ENCODE measurements around the gene HDAC8.
"Not testable (repeated sequence)": the region's sequence is repeated elsewhere in the genome, so short reads cannot be mapped to it uniquely, and the experiment has no call there.

The HDAC8 gene

DNA sequence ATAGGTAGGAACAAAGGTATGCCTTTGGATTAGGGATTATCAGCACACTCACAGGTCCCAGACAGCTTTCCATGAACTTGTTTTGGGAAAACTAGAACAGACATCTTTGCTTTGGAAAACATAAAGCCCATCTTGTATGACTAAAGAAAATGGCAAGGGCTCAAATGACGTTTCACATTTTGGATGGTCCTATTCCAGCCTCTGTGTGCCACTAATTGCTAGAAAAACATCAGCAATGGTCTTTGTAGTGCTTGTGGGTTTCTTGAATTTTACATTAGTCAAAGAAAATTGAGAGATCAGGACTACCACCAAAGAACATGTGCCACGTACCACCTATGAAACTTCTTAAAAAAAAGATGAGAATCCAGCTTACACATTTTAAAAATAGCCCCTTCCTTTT, 111.4 kb downstream of the HDAC8 start:
- DNase-seq (ENCODE audit: low read depth in 3 of 3): no peak

DNA sequence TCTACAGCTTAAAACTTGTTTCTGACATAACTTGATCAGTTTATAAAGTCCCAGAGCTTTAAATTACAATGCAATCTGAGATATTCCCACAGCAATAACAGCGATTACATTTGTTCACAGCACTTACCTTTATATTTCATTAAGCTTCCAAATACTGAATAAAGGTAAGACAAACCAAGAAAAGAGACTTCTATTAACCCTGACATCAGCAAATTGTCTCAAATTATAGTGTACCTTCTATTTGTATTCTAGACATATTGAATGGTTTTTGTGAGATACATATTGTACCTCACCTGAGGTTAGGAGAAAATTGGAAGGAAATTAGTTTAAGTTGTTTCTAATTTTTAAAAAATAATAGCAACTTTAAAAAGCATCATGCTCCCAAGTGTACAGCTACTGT, 111.9 kb downstream of the HDAC8 start:
- no peak for DNase-seq (ENCODE audit: low read depth in 3 of 3)

DNA sequence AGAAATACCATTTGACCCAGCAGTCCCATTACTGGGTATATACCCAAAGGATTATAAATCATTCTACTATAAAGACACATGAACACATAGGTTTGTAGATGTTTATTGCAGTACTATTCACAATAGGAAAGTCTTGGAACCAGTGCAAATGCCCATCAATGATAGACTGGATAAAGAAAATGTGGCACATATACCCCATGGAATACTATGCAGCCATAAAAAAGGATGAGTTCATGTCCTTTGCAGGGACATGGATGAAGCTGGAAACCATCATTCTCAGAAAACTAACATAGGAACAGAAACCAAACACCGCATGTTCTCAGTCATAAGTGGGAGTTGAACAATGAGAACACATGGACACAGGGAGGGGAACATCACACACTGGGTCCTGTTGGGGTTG, 123.6 kb downstream of the HDAC8 start:
- DNase-seq (ENCODE audit: low read depth in 3 of 3): not testable (repeated sequence)

DNA sequence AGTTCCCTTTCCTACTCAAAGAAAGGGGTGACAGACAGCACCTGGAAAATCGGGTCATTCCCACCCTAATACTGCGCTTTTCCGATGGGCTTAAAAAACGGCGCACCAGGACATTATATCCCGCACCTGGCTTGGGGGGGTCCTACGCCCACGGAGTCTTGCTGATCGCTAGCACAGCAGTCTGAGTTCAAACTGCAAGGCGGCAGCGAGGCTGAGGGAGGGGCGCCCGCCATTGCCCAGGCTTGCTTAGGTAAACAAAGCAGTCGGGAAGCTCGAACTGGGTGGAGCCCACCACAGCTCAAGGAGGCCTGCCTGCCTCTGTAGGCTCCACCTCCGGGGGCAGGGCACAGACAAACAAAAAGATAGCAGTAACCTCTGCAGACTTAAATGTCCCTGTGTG, 131.9 kb downstream of the HDAC8 start:
- not testable (repeated sequence) for DNase-seq (ENCODE audit: low read depth in 3 of 3)

DNA sequence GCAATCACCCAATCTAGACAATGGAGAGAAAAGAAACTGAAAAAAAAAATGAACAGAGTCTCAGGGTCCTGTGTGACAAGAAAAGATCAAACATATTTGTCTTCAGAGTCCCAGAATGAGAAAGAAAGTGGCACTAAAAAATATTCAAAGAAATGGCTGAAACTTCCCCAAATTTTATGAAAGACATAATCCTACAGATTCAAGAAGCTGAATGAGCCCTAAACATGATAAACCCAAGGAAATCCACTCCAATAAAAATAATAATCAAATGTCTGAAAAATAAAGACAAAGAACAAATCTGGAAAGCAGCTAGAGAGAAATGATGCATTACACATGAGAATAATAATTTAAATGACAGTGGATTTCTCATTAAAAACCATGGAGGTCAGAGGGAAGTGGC, 136.6 kb downstream of the HDAC8 start:
- no peak for DNase-seq (ENCODE audit: low read depth in 3 of 3)

DNA sequence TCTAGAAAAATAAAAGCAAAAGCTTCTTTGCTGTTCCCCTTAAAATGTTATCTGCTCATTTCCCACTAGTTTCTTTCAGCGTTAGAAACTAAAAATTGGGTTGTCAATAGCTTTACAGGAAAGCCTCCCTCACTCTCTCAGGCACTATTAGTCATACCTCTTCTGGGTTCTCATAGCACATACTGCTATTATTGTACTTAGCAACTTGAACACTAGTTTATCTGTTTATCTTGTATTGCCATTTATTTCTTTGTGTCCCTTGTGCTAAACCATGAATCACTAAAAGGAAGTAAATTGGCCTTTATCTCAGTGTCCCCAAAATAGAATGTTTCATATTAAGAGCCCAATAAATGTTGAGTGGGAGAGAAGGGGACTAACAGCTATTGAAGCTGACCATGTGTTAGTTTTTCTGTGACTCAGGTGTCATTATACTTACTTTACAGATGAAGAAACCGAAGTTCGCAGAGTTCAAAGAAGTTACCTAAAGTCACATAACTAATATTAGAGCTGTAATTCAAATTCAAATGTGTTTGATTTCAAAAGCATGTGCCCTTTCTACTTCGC, 142.2 kb downstream of the HDAC8 start:
- no peak for DNase-seq (ENCODE audit: low read depth in 3 of 3)

DNA sequence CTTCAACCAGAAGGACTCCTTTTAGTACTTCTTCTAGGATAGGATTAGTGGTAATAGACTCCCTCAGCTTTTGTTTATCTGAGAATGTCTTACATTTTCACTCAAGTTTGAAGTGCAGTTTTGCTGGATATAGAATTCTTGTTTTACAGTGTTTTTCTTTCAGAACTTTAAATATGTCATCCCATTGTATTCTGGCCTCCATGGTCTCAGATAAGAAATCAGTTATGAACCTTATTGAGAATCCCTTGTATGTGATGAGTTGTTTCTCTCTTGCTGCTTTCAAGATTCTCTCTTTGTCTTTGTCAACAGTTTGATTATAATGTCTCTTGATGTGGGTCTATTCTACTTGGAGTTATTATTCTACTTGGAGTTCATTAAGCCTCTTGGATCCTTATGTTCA, 150.8 kb downstream of the HDAC8 start:
- no peak for DNase-seq (ENCODE audit: low read depth in 3 of 3)

DNA sequence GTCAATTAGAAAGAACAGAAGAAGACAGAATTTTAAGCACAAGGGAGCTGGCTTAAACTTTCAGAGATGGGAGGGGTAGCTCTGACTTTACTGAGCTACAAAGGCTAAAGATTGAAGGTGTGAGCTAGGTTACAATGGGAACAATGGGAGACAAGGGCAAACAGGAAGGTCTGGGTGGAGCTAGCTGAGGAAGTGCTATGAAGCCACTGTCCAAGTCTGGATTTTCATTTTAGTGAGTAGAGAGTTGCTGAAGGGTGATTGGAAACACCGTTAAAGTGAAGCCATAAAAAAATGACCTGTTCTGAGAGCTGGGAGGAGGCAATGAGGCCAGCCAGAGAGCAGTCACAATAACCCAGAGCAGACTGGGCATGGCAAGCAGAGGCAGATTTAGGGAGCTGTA, 162.7 kb downstream of the HDAC8 start:
- no peak for DNase-seq (ENCODE audit: low read depth in 3 of 3)

DNA sequence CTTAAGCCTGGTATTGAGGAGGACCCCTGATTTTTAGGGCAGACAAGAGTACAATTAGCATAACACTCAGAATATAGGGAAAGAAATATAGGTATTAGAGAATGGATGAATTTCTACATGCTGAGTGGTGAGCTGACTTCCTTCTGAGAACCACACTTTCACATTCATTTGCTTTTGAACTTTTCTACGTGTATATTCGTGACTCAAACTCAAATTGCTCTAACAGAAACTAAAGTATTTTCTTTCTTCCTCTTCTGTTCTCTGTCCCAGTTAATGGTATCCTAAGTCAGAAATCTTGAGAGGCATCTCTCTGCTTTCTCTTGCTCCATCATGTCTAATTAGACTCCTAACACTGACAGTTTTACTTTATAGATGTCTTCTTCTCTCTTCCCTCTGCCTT, 163.8 kb downstream of the HDAC8 start:
- DNase-seq (ENCODE audit: low read depth in 3 of 3): no peak

DNA sequence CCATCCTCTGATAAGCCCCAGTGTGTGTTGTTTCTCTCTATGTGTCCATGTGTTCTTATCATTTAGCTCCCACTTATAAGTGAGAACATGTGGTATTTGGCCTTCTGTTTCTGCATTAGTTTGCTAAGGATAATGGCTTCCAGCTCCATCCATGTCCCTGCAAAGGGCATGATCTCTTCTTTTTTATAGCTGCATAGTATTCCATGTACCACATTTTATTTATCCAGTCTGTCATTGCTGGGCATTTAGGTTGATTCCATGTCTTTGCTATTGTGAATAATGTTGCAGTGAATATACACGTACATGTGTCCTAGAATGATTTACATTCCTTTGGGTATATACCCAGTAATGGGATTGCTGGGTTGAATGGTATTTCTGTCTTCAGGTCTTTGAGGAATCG, 167.5 kb downstream of the HDAC8 start:
- DNase-seq (ENCODE audit: low read depth in 3 of 3): not testable (repeated sequence)

DNA sequence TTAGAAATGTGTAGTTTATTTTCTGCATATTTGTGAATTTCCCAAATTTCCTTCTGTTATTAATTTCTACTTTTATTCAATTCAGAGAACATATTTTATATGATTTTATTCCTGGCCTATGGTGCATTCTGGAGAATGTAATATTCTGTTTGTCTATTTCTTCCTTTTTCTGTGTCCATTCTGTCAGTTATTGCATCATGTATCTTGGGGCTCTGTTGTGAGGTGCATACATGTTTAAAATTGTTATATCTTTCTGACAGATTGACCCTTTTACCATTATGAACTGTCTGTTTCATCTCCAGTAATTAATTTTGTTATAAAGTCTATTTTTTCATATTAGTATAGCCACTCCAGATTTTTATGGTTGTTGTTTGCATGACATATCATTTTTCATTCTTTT, 170.0 kb downstream of the HDAC8 start:
- no peak for DNase-seq (ENCODE audit: low read depth in 3 of 3)

DNA sequence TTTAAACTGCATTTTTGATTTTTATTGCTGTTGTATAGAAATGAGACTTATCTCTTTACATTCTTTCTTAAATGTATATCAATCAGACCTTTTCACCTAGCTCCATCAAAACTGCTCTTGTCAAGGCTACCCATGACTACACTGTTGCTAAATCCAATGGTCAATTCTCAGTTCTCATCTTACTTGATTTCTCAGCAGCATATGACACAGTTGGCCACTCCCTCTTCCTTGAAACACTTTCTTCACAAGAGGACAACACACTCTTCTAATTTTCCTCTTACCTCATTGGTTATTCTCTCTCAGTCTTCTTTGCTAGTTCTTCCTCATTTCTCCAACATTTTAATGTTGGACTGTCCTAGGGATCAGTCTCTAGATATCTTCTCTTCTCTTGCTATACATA, 172.8 kb downstream of the HDAC8 start:
- no peak for DNase-seq (ENCODE audit: low read depth in 3 of 3)

DNA sequence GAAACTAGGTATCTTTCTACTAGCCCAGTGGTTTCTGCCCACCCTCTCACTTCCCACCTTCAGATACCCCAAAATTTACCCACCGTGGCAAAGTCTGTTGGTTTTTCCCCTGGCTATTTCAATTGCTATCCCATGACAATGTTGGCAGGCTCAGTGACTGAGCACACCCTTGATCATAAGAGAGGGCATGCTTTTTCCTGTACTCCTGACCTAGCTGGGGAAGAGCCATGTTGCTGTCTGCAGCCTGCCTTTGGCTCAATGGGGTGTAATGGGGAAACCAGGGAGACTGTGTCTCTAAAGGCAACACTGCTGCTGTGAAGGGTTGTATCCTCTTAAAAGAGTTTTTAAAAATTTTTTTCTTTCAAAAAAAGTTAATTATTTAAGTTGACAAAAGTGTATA, 176.5 kb downstream of the HDAC8 start:
- no peak for DNase-seq (ENCODE audit: low read depth in 3 of 3)

DNA sequence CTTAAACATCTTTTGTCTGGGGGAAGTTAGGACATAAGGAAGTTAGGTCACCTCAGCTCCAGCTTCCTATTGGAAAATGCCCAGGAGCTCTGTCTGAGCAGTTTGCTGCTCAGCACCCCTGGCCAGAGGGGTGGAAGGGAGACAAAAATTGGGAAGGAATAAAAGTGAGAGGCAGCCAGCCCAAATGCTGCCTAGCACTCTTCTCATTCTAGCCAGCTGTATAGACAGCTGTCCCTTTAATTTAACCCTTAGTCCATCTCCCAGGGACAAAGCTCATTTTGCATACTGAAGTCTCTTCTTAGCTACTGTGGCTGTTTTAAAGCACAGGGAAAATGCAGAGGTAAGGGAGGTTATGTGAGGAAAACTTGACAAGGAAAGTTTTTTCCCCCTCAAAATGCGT, 177.4 kb downstream of the HDAC8 start:
- no peak for DNase-seq (ENCODE audit: low read depth in 3 of 3)

DNA sequence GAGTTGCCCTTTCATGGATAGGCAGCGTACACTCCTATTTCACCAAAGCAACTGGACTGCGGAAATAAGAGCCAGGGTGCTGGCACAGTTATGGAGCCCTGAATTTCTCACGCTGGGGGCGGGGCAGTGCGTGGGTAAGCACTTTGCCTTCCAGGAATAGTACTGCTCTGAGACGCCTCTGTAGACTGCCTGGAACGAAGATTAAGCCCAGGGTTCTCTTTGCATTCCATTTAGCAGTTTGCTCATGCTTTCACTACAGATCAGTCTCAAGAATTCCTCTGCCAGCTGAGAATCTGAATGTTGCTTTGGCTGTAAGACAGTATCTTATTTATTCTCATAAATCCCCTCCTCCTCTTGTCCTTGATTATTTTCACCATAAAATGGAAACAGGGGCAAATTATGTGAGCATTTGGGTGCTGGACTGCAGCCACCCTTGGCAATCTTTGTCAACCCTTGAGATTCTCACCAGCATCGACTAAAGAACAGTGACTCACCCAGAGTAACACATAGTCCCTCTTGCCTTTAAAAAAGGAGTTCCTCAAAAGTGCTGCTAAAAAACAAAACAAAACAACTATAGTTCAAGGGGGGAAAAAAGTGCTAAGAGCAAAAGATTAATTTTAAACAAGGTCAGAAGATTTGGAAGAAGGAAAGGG, 178.0 kb downstream of the HDAC8 start:
- no peak for DNase-seq (ENCODE audit: low read depth in 3 of 3)

DNA sequence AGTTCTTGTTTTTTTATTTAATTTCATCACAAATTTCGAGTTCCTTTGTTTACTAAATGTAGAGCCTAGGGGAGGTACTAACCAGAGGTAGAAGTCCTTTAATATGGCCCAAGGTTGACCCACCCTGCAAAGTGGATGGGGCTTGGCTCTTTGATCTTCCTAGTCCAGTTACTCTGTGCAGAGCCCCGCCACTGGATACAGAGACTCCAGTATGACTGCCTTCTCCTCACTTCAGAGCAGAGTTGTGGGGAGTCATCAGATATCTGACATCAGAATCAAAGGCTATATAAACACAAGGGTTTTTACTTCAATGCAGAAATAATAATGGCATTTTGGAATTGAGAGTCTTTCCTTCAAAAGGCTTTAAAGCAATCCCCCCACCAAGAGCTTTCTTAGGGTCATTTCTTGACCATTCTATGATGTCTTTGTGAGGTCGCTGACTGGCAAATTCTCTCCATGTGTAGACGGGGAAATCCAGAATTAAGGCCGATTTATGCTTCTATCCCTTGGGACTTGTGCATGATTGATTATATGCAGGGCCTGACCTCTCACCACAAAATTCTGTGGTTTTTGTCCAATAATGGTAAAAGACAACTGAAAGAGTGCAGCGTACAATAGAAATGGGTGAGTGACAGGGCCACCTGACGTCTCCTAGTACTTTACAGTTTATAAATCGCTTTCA, 178.7 kb downstream of the HDAC8 start:
- DNase-seq (ENCODE audit: low read depth in 3 of 3): no peak

DNA sequence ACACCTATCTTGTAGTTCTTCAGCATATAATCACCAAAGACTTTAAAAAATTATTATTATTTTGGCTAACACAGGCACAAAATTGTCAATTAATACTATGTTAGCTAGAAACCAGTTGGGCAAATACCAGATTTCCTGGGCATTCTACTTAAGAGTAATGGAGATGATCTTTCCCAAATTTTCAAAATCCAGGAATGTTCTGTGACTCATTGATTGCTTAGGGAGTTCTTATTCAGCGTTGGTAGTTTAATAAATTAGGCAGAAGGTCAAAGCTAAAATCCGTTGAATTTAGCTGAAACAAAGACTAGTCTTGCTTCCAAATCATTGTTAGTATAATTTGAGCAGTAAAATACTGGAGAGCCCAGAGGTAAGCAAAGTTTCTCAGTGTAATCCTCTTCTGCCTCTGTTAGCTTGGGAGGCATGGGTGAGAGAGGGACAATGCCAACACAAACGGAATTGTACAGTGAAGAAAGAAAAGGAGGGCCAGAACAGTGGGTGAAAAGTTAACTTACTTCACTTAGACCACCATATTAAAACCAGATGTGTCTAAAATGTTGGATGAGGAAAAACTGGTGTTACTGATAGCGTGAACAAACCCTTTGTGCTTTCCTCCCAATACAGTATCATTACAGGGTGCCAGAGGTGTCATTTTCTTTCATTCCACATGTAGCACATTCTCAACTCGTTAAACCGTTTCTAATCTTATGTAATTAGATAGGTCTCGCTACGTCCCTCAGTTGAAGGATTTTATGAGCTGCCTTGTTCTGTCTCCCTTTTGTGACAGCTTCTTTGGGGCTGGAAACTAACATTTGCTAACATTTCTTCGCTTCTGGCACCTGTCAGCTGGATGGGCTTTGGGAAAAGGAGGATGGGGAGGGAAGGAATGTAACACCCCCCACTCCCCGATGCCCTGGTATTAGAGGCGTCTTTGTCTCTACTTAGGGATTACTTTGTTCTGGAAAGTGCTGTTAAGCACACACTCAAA, 179.5 kb downstream of the HDAC8 start:
- no peak for DNase-seq (ENCODE audit: low read depth in 3 of 3)

DNA sequence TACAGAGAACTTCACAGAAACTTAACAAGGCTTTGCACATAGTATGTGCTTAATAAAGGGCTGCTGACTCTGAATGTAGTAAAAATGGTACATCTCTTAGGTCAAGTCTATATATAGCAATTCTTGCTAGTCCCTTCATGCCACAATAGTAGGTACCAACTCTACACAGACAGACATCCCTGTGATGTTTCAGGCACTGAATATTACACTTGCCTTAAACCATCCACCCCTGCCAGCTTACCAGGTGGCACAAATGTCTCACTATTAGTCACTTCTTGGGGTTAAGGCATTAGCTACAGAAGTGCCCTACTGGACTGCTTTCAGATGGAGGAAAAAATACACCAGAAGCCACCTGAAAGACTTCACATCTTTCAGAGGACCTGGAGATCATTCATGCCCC, 180.6 kb downstream of the HDAC8 start:
- no peak for DNase-seq (ENCODE audit: low read depth in 3 of 3)

DNA sequence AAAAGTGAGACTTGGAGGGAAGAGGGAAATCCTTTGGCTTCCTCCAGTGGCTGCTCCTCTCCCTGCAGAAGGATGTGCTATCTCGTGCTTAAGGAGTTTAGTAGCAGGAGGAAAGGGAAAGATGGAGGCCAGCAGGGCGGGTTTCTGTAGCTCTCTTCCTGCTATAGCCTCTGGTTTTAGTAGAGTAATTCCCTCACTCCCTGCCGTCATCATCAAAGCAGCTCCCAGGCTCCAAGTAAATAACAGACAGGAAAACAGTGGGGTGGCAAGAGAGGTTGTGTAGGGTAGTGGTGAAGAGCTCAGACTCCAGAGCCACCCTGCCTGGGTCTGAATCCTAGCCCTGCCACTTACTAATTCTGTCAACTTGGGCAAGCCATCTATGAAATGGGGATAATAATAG, 185.4 kb downstream of the HDAC8 start:
- DNase-seq (ENCODE audit: low read depth in 3 of 3): no peak

DNA sequence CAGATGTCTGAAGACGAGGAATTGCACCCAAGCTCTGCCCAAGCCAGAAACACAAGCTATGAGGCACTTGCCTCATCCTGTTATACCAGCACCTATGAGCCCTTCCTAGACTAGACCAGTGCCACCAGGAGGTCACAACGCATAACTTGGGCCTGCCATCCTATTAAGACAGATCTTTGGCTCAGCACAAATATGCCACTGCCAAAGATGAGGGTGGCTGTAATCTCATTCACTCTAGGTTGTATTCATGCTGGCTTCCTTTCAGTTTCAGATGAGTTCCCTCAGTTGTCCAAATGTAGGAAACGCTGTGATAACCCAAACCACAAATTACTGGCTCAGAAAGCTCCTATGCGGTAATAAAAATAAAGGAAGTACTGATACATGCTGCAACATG, 190.4 kb downstream of the HDAC8 start:
- no peak for DNase-seq (ENCODE audit: low read depth in 3 of 3)

DNA sequence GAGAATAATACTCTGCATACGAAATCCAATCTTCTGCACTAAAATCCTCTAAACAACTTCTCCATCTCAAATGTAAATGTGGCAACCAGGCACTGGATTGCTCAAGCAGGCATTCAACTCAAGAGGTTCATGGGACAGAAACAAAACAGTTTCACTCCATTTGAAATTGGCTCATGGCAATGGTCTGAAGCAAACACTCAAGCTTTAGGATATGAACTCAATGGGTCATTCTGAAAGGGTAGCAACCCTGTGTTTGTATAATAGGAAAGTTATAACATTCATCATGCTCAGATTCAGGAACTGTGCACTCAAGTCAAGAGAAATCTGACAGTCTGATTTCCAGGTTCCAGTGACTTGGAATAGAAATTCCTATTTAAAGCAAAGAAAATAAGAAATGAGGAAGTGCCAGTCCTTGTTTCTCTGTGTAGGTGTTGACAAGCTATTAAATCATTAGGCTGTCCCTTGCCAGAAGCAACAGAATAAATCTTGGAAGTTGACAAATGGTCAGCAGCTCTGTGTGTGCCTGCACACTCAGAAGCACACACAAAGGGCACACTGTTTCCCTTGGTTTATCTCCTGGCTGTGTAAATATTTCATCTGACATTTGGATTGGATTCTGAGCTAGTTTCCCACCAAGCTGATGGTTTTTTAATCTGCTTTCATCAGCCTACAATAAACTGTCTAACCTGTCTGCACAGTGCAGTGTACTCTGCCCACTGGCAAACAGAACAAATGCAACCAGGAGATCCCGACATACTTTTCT, 191.0 kb downstream of the HDAC8 start:
- DNase-seq (ENCODE audit: low read depth in 3 of 3): no peak

DNA sequence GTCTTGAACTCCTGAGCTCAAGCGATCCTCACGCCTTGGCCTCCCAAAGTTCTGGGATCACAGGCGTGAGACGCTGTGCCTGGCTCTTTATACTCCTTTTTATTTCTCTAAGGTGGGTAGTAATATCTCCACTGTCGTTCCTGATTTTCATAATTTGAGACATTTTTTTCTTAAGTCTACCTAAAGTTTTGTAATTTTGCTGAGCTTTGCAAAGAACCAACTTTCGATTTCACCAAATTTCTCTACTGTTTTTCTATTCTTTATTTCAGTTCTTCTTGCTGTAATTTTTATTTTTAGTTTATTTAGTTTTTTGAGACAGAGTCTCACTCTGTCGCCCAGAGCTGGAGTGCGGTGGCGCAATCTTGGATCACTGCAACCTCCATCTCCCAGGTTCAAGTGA, 196.5 kb downstream of the HDAC8 start:
- no peak for DNase-seq (ENCODE audit: low read depth in 3 of 3)

Measured in stimulated activated CD4-positive, alpha-beta T cell treated with anti-CD3 and anti-CD28 coated beads, TNF-alpha, amount 100 ng/mL, for 4 hours (primary cell).